NK-92 (cell line): ENCODE data around the gene NKX1-2.
"Not testable (repeated sequence)": the region's sequence is repeated elsewhere in the genome, so short reads cannot be mapped to it uniquely, and the experiment has no call there.

Source experiments
- DNase-seq: peaks from one replicate; lab custom pipeline; 2025; ENCODE audit not compliant: unreplicated experiment; lab: John Stamatoyannopoulos, UW

Gene NKX1-2

GRCh38 chr10:124453960-124454610 is 4.2 kb upstream of the NKX1-2 start:
- DNase-seq, result no peak

DNA sequence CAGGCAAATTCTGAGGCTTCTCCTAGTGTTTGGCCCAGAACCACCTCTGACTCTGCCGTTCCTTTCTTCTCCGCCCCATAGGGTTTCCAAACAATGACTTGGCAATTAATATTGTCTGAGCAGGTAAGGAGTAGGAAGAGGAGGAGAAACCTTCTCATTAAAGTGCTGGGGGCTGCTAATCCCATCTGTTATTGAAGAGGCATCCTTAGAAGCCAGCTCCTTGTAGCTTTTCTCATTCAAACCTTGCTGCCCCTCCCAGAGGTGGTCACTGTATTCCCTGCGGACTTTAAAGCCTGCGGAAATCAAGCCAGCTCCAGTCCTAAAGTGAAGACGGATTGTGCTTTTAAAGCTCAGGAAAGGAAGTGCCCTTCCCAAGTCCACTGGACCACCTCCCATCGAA is 1.4 kb upstream of the NKX1-2 start:
- DNase-seq, result no peak

DNA sequence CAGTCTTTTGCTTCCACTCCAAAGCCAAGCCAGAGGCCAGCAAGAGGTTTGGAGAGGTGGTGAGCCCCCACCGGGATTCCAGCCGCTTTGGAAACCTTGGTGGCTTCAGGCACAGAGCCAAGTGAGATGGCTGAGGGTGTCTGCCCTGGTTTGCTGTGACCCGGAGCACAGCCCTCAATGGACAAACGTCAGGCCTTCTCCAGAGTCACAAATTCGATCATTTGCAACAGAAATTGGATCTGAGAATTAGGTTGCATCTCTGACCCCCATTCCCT is 885 bp upstream of the NKX1-2 start:
- no peak for DNase-seq

DNA sequence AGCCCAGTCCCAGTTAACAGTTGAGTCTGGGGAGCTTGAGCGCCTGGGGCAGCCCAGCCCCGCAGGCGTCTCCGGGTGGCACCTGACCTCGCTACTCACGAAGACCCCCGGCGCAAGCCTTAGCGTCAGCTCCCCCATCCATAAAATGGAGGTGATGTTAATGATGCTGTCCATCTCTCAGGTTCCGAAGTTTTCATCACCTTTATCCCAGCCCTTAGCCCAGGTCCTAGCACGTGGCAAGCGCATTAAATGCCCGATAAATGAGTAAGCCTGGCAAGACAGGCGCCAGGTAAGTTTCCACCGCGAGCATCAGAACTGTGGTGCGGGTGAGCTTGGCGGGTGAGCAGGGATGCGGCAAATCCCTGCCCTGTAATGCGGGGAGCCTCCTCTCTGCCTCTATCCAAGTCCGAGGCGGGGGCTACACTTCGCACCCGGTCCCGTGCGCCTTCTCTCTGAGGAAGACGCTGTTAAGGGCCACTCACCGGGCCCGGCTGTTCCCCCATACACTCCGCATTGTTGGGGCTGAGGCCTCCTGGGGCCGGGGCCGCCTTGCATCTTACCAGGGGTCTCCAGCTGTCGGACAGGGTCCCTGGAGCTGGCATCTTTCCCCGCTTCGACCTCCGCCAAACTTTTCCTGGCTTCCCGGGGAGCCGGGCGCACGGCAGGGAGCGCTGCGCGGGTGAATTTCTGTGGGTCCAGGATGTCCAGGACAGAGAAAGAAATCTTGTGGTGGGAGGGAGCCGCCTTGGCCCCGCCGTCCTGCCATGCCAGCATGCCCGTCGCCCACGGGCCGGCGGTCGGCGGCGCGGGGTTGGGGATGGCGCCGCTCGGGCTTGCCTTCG is 444 bp downstream of the NKX1-2 start:
- no peak for DNase-seq

DNA sequence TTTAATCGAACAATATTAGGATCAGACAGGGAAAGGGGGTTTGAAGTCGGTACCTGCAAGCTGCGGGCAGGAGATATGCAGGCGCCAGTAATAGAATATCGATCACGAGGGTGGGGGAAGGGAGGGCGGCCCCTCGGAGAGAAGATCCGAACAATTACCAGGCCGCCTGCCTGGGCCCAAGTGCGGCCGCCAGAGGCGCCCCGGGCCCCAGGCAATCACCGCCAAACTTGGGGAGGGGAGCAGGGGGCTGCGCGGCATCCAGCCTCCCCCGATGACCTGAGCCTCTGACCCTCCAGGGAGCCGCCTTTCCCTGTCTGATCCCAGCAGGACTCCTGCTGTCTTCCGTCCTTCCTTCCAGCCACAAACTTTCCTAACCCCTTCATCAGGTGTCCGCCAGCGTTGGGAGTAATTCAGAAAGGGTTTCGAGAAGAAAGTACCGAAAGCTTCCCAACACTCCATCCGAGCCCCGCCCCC is 1.1 kb downstream of the NKX1-2 start:
- DNase-seq, result no peak

- DNase-seq, result no peak
Observed at GRCh38 chr10:124447751-124448466, 1.9 kb downstream of the NKX1-2 start.

DNA sequence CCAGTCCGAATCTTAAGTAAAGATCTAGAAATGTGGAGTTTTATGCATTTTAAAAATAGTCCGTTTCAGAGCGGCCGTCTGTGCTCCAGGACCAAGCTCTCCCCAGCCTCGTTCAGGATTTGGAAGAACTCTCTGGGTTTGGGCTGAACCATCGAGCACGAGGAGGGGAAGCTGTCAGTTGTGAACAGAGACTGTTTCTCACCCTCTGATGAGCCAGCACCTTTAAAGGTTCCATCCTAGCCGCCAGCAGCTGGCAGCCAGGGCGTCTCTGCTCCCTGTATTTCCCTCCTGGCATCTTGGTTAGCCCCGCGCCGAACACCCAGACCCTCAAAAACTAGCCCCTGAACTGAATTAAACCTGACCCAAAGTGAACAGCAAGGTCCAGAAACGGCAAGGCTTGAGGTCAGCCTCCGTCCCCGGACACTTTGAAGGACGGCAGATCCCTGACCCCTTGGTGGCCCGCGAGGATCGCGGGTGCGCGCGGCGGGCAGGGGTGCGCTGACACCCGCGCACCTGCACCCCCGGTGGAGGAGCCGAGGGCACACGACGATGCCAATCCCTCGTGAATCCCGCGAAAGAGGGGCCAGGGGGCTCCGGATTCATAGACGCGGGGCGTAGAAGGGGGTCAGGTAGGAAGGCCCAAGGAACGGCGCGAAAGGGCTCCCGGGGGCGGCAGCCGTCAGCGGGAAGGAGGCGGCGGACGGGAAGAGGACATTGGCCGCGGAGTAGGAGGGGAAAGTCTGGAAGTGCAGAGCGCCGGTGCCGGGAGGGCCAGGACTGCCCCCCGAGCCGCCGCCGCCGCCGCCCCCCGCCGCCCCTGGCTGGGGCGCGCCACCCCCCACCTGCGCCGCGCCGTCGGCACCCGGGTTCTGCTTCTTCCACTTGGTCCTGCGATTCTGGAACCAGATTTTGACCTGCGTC is 2.7 kb downstream of the NKX1-2 start:
- DNase-seq, result no peak

DNA sequence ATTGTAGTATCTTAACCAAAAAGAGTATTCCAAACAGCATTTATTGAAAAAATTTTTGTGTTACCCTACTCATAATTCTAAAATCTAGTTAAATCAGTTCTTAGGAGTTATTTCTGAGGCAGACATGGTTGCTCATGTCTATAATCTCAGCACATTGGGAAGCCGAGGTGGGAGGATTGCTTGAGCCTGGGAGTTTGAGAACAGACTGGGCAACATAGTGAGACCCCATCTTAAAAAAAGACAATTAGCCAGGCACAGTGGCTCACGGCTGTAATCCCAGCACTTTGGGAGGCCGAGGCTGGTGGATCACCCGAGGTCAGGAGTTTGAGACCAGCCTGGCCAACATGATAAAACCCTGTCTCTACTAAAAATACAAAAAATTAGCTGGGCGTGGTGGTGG is 8.1 kb downstream of the NKX1-2 start:
- DNase-seq, result not testable (repeated sequence)

DNA sequence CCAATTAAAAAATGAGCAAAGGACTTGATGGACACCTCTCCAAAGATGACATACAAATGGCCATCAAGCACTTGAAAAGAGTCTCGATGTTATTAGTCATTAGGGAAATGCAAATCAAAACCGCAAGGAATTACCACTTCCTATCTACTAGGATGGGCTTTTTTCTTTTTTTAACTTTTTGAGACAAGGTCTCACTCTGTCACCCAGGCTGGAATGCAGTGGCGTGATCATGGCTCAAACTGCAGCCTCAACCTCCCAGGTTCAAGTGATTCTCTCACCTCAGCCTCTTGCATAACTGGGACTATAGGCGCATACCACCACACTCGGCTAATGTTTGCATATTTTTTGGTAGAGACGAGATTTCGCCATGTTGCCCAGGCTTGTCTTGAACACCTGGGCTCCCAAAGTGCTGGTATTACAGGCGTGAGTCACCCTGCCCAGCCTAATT is 13.6 kb downstream of the NKX1-2 start:
- DNase-seq, result no peak

DNA sequence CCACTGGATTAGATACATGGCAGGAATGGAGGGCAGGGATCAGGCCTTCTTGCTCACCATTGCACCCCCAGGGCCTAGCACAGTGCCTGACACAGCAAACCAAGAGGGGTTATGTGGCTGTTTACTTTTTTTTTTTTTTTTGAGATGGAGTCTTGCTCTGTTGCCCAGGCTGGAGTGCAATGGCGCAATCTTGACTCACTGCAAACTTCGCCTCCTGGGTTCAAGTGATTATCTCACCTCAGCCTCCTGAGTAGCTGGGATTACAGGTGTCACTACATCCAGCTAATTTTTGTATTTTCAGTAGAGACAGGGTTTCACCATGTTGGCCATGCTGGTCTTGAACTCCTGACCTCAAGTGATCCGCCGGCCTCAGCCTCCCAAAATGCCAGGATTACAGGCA is 14.2 kb downstream of the NKX1-2 start:
- not testable (repeated sequence) for DNase-seq

- no peak for DNase-seq
Observed at GRCh38 chr10:124433461-124433860, 16.4 kb downstream of the NKX1-2 start.

DNA sequence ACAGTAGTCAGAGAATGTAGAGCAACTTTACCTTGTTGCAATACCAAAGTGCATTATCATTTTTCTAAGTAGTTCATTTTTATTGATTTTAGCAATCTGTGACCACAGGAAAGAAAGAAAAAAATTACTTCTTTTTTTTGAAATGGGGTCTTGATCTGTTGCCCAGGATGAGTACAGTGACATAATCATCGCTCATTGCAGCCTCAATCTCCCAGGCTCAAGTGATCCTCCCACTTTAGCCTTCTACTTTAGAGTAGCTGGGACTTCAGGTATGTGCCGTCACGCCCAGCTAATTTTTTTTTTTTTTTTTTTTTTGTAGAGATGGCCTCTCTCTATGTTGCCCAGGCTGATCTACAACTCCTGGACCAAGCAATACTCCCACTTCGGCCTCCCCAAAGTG is 19.8 kb downstream of the NKX1-2 start:
- no peak for DNase-seq

- no peak for DNase-seq
Observed at GRCh38 chr10:124429576-124429975, 20.3 kb downstream of the NKX1-2 start.

DNA sequence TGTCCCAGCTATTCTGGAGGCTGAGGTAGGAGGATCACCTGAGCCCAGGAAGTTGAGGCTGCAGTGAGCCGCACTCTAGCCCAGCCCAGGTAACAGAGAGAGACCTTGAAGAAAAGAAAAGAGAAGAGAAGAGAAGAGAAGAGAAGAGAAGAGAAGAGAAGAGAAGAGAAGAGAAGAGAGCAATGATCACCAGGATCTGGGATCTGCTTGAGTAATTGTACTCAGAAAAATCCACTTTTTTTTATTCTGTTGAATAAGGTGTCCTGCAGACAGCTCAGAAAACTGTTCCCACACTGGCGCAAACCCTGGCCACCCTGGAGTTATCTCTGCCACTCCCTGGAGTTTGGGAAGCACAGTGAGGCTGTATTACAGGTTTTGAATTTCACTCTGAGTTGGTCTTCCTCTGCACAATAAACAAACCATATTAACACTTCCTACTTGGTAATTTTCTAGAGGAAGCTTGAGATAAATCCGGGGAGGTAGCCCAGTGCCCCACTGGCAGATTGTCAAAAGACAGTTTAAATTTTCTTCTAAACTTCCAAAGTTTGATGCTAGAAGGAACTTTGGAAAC is 21.5 kb downstream of the NKX1-2 start:
- DNase-seq, result no peak

DNA sequence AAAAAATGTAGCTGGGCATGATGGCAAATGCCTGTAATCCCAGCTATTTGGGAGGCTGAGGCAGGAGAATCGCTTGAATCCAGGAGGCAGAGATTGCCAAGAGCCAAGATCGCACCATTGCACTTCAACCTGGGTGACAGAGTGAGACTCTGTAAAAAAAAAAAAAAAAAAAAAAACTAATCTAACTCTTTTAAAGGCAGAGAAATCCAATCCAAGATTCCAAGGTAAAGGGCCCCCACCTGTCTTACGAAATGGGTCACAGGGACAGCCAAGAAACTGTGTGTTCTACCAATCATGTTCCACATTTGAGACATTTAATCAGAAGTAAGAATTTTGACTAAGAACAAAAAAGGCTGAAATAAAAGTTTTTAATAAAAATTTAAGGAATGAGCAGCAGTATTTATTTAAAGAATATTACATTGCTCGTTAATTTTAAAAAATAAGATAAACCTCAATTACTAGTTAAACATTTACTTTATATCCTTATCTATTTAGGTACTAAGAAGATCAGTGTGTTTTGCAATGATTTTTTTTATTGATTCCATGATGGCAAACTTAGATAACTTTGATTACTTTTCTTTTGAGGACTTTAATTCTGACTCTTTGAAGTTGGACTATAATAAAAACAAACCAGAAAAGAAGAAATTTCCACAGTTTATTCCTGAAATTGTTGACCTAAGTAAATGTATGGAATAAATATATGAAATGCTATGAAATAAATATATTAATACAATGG is 24.4 kb downstream of the NKX1-2 start:
- no peak for DNase-seq

- no peak for DNase-seq
Observed at GRCh38 chr10:124423813-124424212, 26.0 kb downstream of the NKX1-2 start.

- DNase-seq, result no peak
Observed at GRCh38 chr10:124422742-124423141, 27.1 kb downstream of the NKX1-2 start.

- no peak for DNase-seq
Observed at GRCh38 chr10:124420254-124420653, 29.6 kb downstream of the NKX1-2 start.

DNA sequence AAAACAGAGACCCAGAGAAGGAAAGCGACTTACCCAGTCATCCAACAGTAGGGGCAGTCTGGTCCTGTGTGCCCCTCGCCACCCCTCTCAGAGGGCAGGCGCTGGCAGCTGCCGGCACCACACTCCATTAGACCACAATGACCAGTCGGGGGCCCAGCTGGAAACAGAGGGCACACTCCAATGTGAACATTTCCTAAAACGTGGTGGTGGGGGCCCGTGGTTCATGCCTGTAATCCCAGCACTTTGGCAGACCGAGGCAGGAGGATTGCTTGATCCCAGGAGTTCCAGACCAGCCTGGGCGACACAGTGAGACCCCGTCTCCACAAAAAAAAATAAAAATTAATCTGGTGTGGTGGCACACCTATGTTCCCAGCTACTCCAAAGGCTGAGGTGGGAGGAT is 30.2 kb downstream of the NKX1-2 start:
- no peak for DNase-seq
